Aorta (tissue), 5 donors: ENCODE results near the gene LARGE2. TPM values are rescaled to one million over a fixed set of nuclear protein-coding genes. Genes with fewer than 3 reads are reported as not detected.
A peak's percentile ranks its signal among the peaks of the same experiment; 100 is the strongest.
"Not testable (repeated sequence)": the region's sequence is repeated elsewhere in the genome, so short reads cannot be mapped to it uniquely, and the experiment has no call there.

ENCODE experiments used
- ATAC-seq: fragments of 200-7000 bp; cut with Tn5 transposase; one replicate; pipeline ENCODE4 v1.9.1; 2022; ENCODE audit warnings: moderate library complexity; ENCODE audit not compliant: low FRiP score
- DNase-seq, 2 donors: peaks; one replicate each; pipeline ENCODE4 v3.0.0-alpha.2; 2020
- H3K27ac ChIP-seq, 2 donors: one replicate each; pipeline ENCODE4 v1.5.1; 2013; ENCODE audit warnings: low read length in 2 of 2, mild to moderate bottlenecking in 2 of 2, moderate library complexity in 2 of 2, control low read depth in 1 of 2, inconsistent platforms in 1 of 2, low read depth in 1 of 2
- H3K27me3 ChIP-seq, 2 donors: one replicate each; pipeline ENCODE4 v1.6.1; 2013; ENCODE audit warnings: control low read depth in 1 of 2, low read length in 1 of 2, mild to moderate bottlenecking in 1 of 2, moderate library complexity in 1 of 2; ENCODE audit not compliant: insufficient read depth in 2 of 2, control insufficient read depth in 1 of 2
- H3K36me3 ChIP-seq, 2 donors: one replicate each; pipeline ENCODE4 v1.6.1; 2013; ENCODE audit warnings: control low read depth in 1 of 2, low read length in 1 of 2, mild to moderate bottlenecking in 1 of 2; ENCODE audit not compliant: insufficient read depth in 2 of 2, control insufficient read depth in 1 of 2
- H3K4me1 ChIP-seq, 2 donors: one replicate each; pipeline ENCODE4 v1.6.1; 2013; ENCODE audit warnings: low read length in 2 of 2, control low read depth in 1 of 2, mild to moderate bottlenecking in 1 of 2, moderate library complexity in 1 of 2; ENCODE audit not compliant: insufficient read depth in 2 of 2, control insufficient read depth in 1 of 2
- H3K4me3 ChIP-seq, 2 donors: one replicate each; pipeline ENCODE4 v1.5.1; 2013; ENCODE audit warnings: low read length in 2 of 2, control low read depth in 1 of 2, mild to moderate bottlenecking in 1 of 2
- H3K9me3 ChIP-seq: one replicate; pipeline ENCODE4 v1.6.1; 2013; ENCODE audit warnings: mild to moderate bottlenecking, low read length; ENCODE audit not compliant: control insufficient read depth
- WGBS, 2 donors: extraction: QIAGEN DNeasy Blood & Tissue Kit; methylation state at CpG; one replicate each; pipeline ENCODE4 v1.1.7; 2013; 5-methylcytosine and 5-hydroxymethylcytosine counted together
- intact Hi-C, 2 donors: fragments of 100-400 bp; cut with DNase I; formaldehyde crosslinking; loops; one replicate each; pipeline versions ENCODE4 v1.14.2 to v1.15.0; 2022
- polyA plus RNA-seq, 2 donors: library from polyadenylated mRNA; stranded (reverse); fragments of 200-250 nt; gene quantifications; one replicate each; pipeline ENCODE4 v1.2.3, GENCODE V29; 2013
- total RNA-seq, 2 donors: library from RNA; stranded (reverse); fragmentation: NEBNext Ultra II Directional; extraction: Animal tissue kit (Norgen Biotek cat#: 25700); gene quantifications; one replicate each; pipeline ENCODE4 v1.2.1, GENCODE V29; 2021
- donor health status: healthy with polysubstance abuse.
- donor health status: Bipolar disorder and iron deficiency.
- donor health status: DM: no; HTN: no; CAD: no.
- donor health status: DM: no; HTN: no; CAD: no.
- donor health status: DM: yes; HTN: yes; CAD: no.

The LARGE2 gene
- total and polyA plus RNA-seq, 4 donors: 0.45 TPM; not detected in 3

GRCh38 chr11:45901626-45902025, 20.8 kb upstream of the LARGE2 start:
- Histone ChIP-seq H3K4me3 (no peak overlapping the region), H3K36me3 (no peaks in the 10 kb centered on the region), H3K9me3 (no peaks in the 10 kb centered on the region), H3K27ac (no peak overlapping the region), H3K27me3 (no peaks in the 10 kb centered on the region), H3K4me1 (no peaks in the 10 kb centered on the region)
- WGBS, 2 donors: 74 to 76% methylated on average over 6 of the region's 6 CpGs
- DNase-seq (peak in 1 of 2 donors; percentile 65), ATAC-seq (no peak)
- intact Hi-C loops: no loop called here

DNA sequence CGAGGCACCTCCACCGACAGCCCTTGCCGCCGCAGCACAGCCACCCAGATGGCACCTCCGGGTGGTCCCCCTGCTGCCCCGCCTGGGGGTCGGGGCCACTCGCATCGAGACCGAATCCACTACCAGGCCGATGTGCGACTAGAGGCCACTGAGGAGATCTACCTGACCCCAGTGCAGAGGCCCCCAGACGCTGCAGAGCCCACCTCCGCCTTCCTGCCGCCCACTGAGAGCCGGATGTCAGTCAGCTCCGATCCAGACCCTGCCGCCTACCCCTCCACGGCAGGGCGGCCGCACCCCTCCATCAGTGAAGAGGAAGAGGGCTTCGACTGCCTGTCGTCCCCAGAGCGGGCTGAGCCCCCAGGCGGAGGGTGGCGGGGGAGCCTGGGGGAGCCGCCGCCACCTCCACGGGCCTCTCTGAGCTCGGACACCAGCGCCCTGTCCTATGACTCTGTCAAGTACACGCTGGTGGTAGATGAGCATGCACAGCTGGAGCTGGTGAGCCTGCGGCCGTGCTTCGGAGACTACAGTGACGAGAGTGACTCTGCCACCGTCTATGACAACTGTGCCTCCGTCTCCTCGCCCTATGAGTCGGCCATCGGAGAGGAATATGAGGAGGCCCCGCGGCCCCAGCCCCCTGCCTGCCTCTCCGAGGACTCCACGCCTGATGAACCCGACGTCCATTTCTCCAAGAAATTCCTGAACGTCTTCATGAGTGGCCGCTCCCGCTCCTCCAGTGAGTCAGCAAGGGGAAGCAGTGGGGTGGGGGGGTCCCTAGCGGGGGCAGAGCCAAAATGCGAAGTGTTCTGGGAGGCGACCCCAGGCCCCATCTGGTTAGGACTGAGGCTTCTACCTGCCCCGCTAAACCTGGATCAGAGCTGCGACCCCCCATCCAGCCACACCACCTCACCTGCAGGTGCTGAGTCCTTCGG, 19.7 kb upstream of the LARGE2 start:
- no peaks in the 10 kb centered on the region for H3K36me3 ChIP-seq
- no peaks in the 10 kb centered on the region for H3K9me3 ChIP-seq
- no peak for ATAC-seq
- H3K4me1 ChIP-seq: no peaks in the 10 kb centered on the region
- peak in 1 of 2 donors; percentile 76 for DNase-seq
- H3K27me3 ChIP-seq: no peaks in the 10 kb centered on the region
- WGBS, 2 donors: 93 to 94% methylated on average over 56 of the region's 56 CpGs
- intact Hi-C loops: no loop called here
- no peak overlapping the region for H3K4me3 ChIP-seq
- no peak overlapping the region for H3K27ac ChIP-seq

GRCh38 chr11:45904309-45904915, 18.0 kb upstream of the LARGE2 start:
- no peaks in the 10 kb centered on the region for H3K27me3 ChIP-seq
- peak in 1 of 2 donors; percentile 65 for DNase-seq
- no peak overlapping the region for H3K4me3 ChIP-seq
- WGBS, 2 donors: 82 to 87% methylated on average over 15 of the region's 15 CpGs
- no peaks in the 10 kb centered on the region for H3K4me1 ChIP-seq
- ATAC-seq: no peak
- H3K9me3 ChIP-seq: no peaks in the 10 kb centered on the region
- no peak overlapping the region for H3K27ac ChIP-seq
- no peaks in the 10 kb centered on the region for H3K36me3 ChIP-seq
- intact Hi-C loops: no loop called here

GRCh38 chr11:45905095-45905494, 17.4 kb upstream of the LARGE2 start:
- H3K27ac ChIP-seq: no peak overlapping the region
- DNase-seq (peak in 1 of 2 donors; percentile 74), ATAC-seq (no peak)
- H3K36me3 ChIP-seq: no peaks in the 10 kb centered on the region
- H3K4me1 ChIP-seq: no peaks in the 10 kb centered on the region
- no peak overlapping the region for H3K4me3 ChIP-seq
- WGBS, 2 donors: 92% methylated on average over 19 of the region's 19 CpGs
- intact Hi-C loops: no loop called here
- no peaks in the 10 kb centered on the region for H3K9me3 ChIP-seq
- no peaks in the 10 kb centered on the region for H3K27me3 ChIP-seq

- ATAC-seq, H3K9me3 ChIP-seq, H3K36me3 ChIP-seq, H3K4me3 ChIP-seq, H3K4me1 ChIP-seq, intact Hi-C loops, DNase-seq, H3K27me3 ChIP-seq, H3K27ac ChIP-seq: not testable (repeated sequence)
- 81 to 95% methylated on average over 6 of the region's 6 CpGs for WGBS, 2 donors
These were observed 16.9 kb upstream of the LARGE2 start for GRCh38 chr11:45905576-45905975.

- no peak overlapping the region for H3K4me3 ChIP-seq
- no peak overlapping the region for H3K27ac ChIP-seq
- H3K36me3 ChIP-seq: no peaks in the 10 kb centered on the region
- ATAC-seq: no peak
- WGBS, 2 donors: 77 to 84% methylated on average over 19 of the region's 19 CpGs
- DNase-seq: no peak
- no peaks in the 10 kb centered on the region for H3K9me3 ChIP-seq
- no peaks in the 10 kb centered on the region for H3K27me3 ChIP-seq
- intact Hi-C loops: no loop called here
- no peaks in the 10 kb centered on the region for H3K4me1 ChIP-seq
These were observed 16.3 kb upstream of the LARGE2 start for GRCh38 chr11:45906096-45906682.

DNA sequence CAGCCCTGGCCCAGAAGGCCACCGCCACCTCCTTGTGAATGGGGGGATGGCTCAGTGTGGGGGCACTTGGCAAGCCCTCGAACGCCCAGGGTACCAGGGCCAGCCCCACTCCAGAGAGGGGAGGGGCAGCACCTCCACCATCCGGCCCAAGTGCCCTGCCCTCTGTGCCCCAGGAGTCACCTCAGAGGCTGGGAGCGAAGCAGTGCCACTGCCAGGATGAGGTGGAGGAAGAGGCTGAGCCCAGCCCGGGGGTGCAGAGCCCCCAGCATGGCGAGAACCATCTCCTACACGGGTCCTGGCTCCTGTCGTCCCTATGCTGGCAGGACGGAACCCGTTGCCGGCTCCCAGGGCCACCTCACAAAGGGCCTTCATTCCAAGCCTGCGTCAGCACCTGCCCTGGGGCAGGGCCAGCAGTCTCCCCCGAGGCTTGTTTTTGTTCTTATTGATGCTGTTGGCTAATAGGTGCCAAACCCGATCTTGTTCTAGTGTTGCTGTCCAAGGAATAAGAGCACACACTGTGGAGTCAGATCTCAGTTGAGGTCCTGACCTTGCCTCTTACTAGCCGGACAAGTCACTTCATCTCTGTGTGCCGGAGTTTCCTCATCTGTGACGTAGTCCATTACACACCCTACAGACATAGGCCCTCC, 15.4 kb upstream of the LARGE2 start, which contains the start of gene FREY1:
Gene FREY1 (minus strand): TSS at position 307 of the 647 bp plus-strand sequence. CDS start 26 bp downstream, at position 281.
- Histone ChIP-seq H3K36me3 (no peaks in the 10 kb centered on the region), H3K4me1 (no peaks in the 10 kb centered on the region), H3K27me3 (no peaks in the 10 kb centered on the region), H3K4me3 (no peak within 1 kb of the TSS), H3K27ac (no peak within 1 kb of the TSS), H3K9me3 (no peaks in the 10 kb centered on the region)
- intact Hi-C loops: no loop called here
- ATAC-seq (no peak), DNase-seq (no peak)
- WGBS, 2 donors: 66 to 67% methylated on average over 18 of the region's 18 CpGs

- no peak overlapping the region for H3K27ac ChIP-seq
- no peaks in the 10 kb centered on the region for H3K36me3 ChIP-seq
- H3K4me1 ChIP-seq: no peaks in the 10 kb centered on the region
- H3K4me3 ChIP-seq: no peak overlapping the region
- no peaks in the 10 kb centered on the region for H3K9me3 ChIP-seq
- no peaks in the 10 kb centered on the region for H3K27me3 ChIP-seq
- 64 to 65% methylated on average over 8 of the region's 8 CpGs for WGBS, 2 donors
- no peak for ATAC-seq
- intact Hi-C loops: no loop called here
- no peak for DNase-seq
These were observed 14.5 kb upstream of the LARGE2 start for GRCh38 chr11:45907911-45908370.
